KMS-11 (cell line): ENCODE results near the gene EXOSC5.

ENCODE experiments used
- H2AFZ ChIP-seq: fragments of 200-600 bp; sonication (generic); 2 replicates; pipeline ENCODE4 v1.6.1; 2016; ENCODE audit warnings: antibody characterized with exemption, mixed run types, low read depth
- H3K27ac ChIP-seq: fragments of 200-600 bp; sonication (generic); 2 replicates; pipeline ENCODE4 v1.6.1; 2016; ENCODE audit warnings: mild to moderate bottlenecking, mixed run types
- H3K27me3 ChIP-seq: fragments of 200-600 bp; sonication (generic); 2 replicates; pipeline ENCODE4 v1.6.1; 2017; ENCODE audit warnings: mild to moderate bottlenecking, low read depth, mixed run types, moderate library complexity; ENCODE audit not compliant: insufficient read depth
- H3K36me3 ChIP-seq: fragments of 200-600 bp; sonication (generic); 2 replicates; pipeline ENCODE4 v1.6.1; 2017; ENCODE audit warnings: mild to moderate bottlenecking, mixed run types; ENCODE audit not compliant: insufficient read depth
- H3K4me1 ChIP-seq: fragments of 200-600 bp; sonication (generic); 2 replicates; pipeline ENCODE4 v1.6.1; 2016; ENCODE audit warnings: mild to moderate bottlenecking, low read depth, mixed run types; ENCODE audit not compliant: poor library complexity, severe bottlenecking
- H3K4me2 ChIP-seq: fragments of 200-600 bp; sonication (generic); 2 replicates; pipeline ENCODE4 v1.7.0; 2016; ENCODE audit warnings: mild to moderate bottlenecking, mixed run types
- H3K4me3 ChIP-seq: fragments of 200-600 bp; sonication (generic); IDR thresholded peaks from 2 replicates; pipeline ENCODE4 v1.6.1; 2017; ENCODE audit warnings: low read depth, low read length, mixed read lengths; ENCODE audit not compliant: insufficient read depth
- H3K79me2 ChIP-seq: fragments of 200-600 bp; sonication (generic); 2 replicates; pipeline ENCODE4 v1.6.1; 2016; ENCODE audit warnings: low read depth, mixed run types; ENCODE audit not compliant: insufficient read depth
- H3K9ac ChIP-seq: fragments of 200-600 bp; sonication (generic); 2 replicates; pipeline ENCODE4 v1.6.1; 2016; ENCODE audit warnings: mild to moderate bottlenecking, mixed run types
- H4K20me1 ChIP-seq: fragments of 200-600 bp; sonication (generic); 2 replicates; pipeline ENCODE4 v1.6.1; 2016; ENCODE audit warnings: mild to moderate bottlenecking, mixed run types; ENCODE audit not compliant: insufficient read depth
- TF ChIP-seq, protein P1 (sequence below): fragments of 200-600 bp; sonication (generic); conservative IDR thresholded peaks from 2 replicates; pipeline ENCODE4 v1.6.1; 2017; ENCODE audit warnings: low read depth, mild to moderate bottlenecking, antibody characterized with exemption, low read length, moderate library complexity, mixed read lengths

EXOSC5 gene

DNA sequence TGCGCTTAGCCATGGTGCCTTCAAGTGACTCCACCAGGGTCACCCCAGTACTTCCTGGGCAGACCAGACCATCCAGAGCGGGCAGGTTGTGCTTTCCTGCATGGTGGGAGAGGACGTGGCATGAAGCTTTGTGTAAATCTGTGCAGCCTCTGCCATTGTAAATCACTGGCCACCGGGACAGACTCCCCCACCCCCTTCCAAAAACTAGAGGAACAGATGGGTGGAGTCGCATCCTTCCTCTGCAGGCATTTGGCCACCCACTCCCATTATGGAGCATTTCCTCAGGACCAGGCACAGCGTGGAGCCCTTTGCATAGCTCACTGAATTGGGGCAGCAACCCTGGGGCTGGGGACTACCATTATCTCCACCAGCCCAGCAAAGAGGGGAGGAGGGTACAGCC, 8.6 kb upstream of the EXOSC5 start:
- Histone ChIP-seq H2AFZ (no peak overlapping the region), H3K27me3 (no peaks in the 10 kb centered on the region), H4K20me1 (no peaks in the 10 kb centered on the region), H3K4me3 (no peak overlapping the region), H3K36me3 (no peaks in the 10 kb centered on the region), H3K9ac (no peak overlapping the region), H3K4me1 (peaks cover 43% of the 10 kb centered on the region), H3K4me2 (no peak overlapping the region), H3K79me2 (peaks cover 9% of the 10 kb centered on the region; the same call in 1 of the 2 replicates), H3K27ac (no peak overlapping the region)
- TF ChIP-seq, protein P1, sequence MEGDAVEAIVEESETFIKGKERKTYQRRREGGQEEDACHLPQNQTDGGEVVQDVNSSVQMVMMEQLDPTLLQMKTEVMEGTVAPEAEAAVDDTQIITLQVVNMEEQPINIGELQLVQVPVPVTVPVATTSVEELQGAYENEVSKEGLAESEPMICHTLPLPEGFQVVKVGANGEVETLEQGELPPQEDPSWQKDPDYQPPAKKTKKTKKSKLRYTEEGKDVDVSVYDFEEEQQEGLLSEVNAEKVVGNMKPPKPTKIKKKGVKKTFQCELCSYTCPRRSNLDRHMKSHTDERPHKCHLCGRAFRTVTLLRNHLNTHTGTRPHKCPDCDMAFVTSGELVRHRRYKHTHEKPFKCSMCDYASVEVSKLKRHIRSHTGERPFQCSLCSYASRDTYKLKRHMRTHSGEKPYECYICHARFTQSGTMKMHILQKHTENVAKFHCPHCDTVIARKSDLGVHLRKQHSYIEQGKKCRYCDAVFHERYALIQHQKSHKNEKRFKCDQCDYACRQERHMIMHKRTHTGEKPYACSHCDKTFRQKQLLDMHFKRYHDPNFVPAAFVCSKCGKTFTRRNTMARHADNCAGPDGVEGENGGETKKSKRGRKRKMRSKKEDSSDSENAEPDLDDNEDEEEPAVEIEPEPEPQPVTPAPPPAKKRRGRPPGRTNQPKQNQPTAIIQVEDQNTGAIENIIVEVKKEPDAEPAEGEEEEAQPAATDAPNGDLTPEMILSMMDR: no peak

DNA sequence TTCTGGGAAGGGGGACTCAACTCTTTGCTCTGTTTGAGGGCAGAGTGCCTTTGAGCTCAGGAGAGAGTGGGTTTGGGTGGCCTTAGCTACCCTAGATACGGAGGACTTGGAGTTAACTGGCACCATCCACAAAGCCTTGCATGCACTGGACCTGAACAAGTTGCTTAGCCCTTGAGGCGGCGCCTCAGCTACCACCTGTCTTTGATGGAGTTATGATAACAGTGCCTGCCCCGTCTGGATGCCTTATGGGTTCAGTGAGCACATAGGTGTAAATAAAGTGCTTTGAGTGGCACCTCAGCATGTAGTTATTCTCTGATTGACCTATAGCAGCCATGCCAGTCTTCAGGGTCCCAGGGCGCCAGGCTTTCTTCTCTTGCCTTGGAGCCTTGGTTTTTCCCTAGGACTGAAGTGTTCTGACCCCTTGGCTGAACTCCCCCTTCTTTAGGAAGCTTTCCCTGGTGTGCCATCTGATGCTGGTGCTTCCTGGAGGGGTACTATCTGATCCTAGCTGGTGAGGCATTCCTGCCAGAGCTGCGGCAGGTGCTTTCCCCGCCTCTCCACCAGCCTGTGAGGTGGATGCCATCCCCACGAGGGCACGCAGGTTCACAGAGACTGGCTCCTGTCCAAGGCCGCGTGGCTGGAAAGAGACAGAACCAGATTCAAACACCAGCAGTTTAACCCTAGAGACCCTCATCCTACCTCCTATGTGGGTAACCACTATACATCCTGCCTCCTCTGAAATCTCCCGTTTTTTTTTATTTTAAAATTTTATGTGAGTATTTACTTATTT, 6.2 kb upstream of the EXOSC5 start:
- no peak overlapping the region for H3K9ac ChIP-seq
- no peaks in the 10 kb centered on the region for H4K20me1 ChIP-seq
- peaks cover 31% of the 10 kb centered on the region for H3K4me1 ChIP-seq

DNA sequence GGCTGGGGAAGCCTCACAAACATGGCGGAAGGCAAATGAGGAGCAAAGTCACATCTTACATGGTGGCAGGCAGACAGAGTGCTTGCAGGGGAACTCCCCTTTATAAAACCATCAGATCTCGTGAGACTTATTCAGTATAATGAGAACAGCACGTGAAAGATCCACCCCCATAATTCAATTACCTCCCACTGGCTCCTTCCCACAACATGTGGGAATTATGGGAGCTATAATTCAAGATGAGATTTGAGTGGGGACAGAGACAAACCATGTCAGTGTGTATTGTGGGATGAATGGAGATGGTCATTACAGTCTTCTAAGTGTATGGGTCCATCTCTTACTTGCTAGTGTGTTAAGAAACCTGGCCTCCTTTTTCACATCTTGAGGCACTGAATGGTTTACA, 4.9 kb upstream of the EXOSC5 start:
- Histone ChIP-seq H3K4me2 (no peak overlapping the region), H3K79me2 (peaks cover 30% of the 10 kb centered on the region), H3K9ac (no peak overlapping the region), H3K27me3 (no peaks in the 10 kb centered on the region), H3K27ac (no peak overlapping the region; the same call in 1 of the 2 replicates), H3K4me1 (peaks cover 19% of the 10 kb centered on the region), H3K4me3 (no peak overlapping the region), H4K20me1 (no peaks in the 10 kb centered on the region), H3K36me3 (no peaks in the 10 kb centered on the region), H2AFZ (no peak overlapping the region)
- TF ChIP-seq, protein P1: no peak

More for the DNA sequence above, 6.2 kb upstream of the EXOSC5 start:
- Histone ChIP-seq H3K36me3 (no peaks in the 10 kb centered on the region), H3K4me3 (no peak overlapping the region), H3K27ac (no peak overlapping the region), H2AFZ (no peak overlapping the region), H3K4me2 (no peak overlapping the region), H3K79me2 (peaks cover 23% of the 10 kb centered on the region), H3K27me3 (no peaks in the 10 kb centered on the region)
- TF ChIP-seq, protein P1: no peak

DNA sequence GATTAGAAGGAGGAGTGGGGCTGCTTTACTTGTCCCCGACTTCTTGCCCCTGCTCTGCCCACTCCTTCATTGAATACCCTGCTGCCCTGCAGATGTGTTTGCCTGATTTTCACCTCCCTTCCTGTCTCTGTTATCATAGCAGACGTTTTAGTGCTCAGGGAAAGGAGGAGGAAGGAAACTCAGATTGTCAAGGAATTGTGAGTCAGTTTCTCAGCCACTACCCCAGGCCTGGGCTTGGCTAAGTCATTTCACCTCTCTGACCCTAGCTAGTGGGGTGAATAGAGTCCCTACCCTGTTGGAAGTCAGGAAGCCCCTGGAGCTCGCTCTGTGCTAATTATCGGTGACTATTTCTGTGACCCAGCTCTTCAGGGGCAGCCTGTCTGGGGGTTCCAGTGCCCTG, 4.3 kb upstream of the EXOSC5 start:
- Histone ChIP-seq H2AFZ (no peak overlapping the region), H3K27me3 (no peaks in the 10 kb centered on the region), H3K79me2 (peaks cover 34% of the 10 kb centered on the region), H4K20me1 (no peaks in the 10 kb centered on the region), H3K36me3 (no peaks in the 10 kb centered on the region), H3K4me1 (peaks cover 14% of the 10 kb centered on the region), H3K4me2 (no peak overlapping the region), H3K4me3 (no peak overlapping the region), H3K27ac (no peak overlapping the region), H3K9ac (no peak overlapping the region)
- TF ChIP-seq, protein P1: no peak
